HEK293 (cell line): ENCODE data around the gene NPDC1.

Experiments used
- BCL11A ChIP-seq: fragments of 450-650 bp; formaldehyde crosslinking; IDR thresholded peaks from 2 replicates; pipeline ENCODE4 v1.5.1; 2016; ENCODE audit warnings: low read depth, missing biosample characterization, missing genetic modification characterization
- GLI2 ChIP-seq: fragments of 450-650 bp; formaldehyde crosslinking; IDR thresholded peaks from 2 replicates; pipeline ENCODE4; 2017; ENCODE audit warnings: missing biosample characterization, missing genetic modification characterization, low read depth, borderline replicate concordance
- KLF7 ChIP-seq: fragments of 450-650 bp; formaldehyde crosslinking; IDR thresholded peaks from 2 replicates; pipeline ENCODE4 v1.5.1; 2016; ENCODE audit warnings: missing biosample characterization, missing genetic modification characterization, borderline replicate concordance
- MZF1 ChIP-seq: fragments of 450-650 bp; formaldehyde crosslinking; IDR thresholded peaks from 2 replicates; pipeline ENCODE4 v1.5.1; 2017; ENCODE audit warnings: missing biosample characterization, missing genetic modification characterization, borderline replicate concordance
- SCRT2 ChIP-seq: fragments of 450-650 bp; formaldehyde crosslinking; IDR thresholded peaks from 2 replicates; pipeline ENCODE4 v1.5.1; 2016; ENCODE audit warnings: missing biosample characterization, missing genetic modification characterization
- ZBTB17 ChIP-seq: fragments of 450-650 bp; formaldehyde crosslinking; IDR thresholded peaks from 2 replicates; pipeline ENCODE4 v1.5.1; 2016; ENCODE audit warnings: missing biosample characterization, missing genetic modification characterization
- ZBTB7A ChIP-seq: fragments of 450-650 bp; formaldehyde crosslinking; IDR thresholded peaks from 2 replicates; pipeline ENCODE4 v1.5.1; 2016; ENCODE audit warnings: low read depth, missing biosample characterization, missing genetic modification characterization
- ZBTB8A ChIP-seq: fragments of 450-650 bp; formaldehyde crosslinking; IDR thresholded peaks from 2 replicates; pipeline ENCODE4 v1.5.1; 2016; ENCODE audit warnings: missing biosample characterization, missing genetic modification characterization
- ZFP3 ChIP-seq: fragments of 450-650 bp; formaldehyde crosslinking; IDR thresholded peaks from 2 replicates; pipeline ENCODE4 v1.5.1; 2016; ENCODE audit warnings: low read depth, missing biosample characterization, missing genetic modification characterization
- ZFP69B ChIP-seq: fragments of 450-650 bp; formaldehyde crosslinking; IDR thresholded peaks from 2 replicates; pipeline ENCODE4 v1.5.1; 2016; ENCODE audit warnings: missing biosample characterization, missing genetic modification characterization
- ZNF148 ChIP-seq: fragments of 450-650 bp; formaldehyde crosslinking; IDR thresholded peaks from 2 replicates; pipeline ENCODE4 v1.5.0; 2017; ENCODE audit warnings: missing biosample characterization, missing genetic modification characterization, borderline replicate concordance
- ZNF624 ChIP-seq: fragments of 450-650 bp; formaldehyde crosslinking; IDR thresholded peaks from 2 replicates; pipeline ENCODE4 v1.5.1; 2017; ENCODE audit warnings: missing biosample characterization, missing genetic modification characterization
- ZNF692 ChIP-seq: fragments of 450-650 bp; formaldehyde crosslinking; IDR thresholded peaks from 2 replicates; pipeline ENCODE4 v1.5.1; 2016; ENCODE audit warnings: missing biosample characterization, missing genetic modification characterization
- TF ChIP-seq, protein P1 (sequence below): fragments of 450-650 bp; formaldehyde crosslinking; IDR thresholded peaks from 2 replicates; pipeline ENCODE4 v1.5.1; 2016; ENCODE audit warnings: missing biosample characterization, missing genetic modification characterization, borderline replicate concordance
- TF ChIP-seq, protein P2 (sequence below): fragments of 450-650 bp; formaldehyde crosslinking; IDR thresholded peaks from 2 replicates; pipeline ENCODE4 v1.5.1; 2016; ENCODE audit warnings: missing biosample characterization, missing genetic modification characterization
- TF ChIP-seq, protein P3 (sequence below): fragments of 450-650 bp; formaldehyde crosslinking; IDR thresholded peaks from 2 replicates; pipeline ENCODE4 v1.5.1; 2016; ENCODE audit warnings: missing biosample characterization, missing genetic modification characterization
- TF ChIP-seq, protein P4 (sequence below): fragments of 450-650 bp; formaldehyde crosslinking; IDR thresholded peaks from 2 replicates; pipeline ENCODE4 v1.5.1; 2016; ENCODE audit warnings: missing biosample characterization, missing genetic modification characterization
- TF ChIP-seq, protein P5 (sequence below): fragments of 450-650 bp; formaldehyde crosslinking; IDR thresholded peaks from 2 replicates; pipeline ENCODE4 v1.5.1; 2016; ENCODE audit warnings: missing biosample characterization, missing genetic modification characterization, low read depth

Gene NPDC1

DNA sequence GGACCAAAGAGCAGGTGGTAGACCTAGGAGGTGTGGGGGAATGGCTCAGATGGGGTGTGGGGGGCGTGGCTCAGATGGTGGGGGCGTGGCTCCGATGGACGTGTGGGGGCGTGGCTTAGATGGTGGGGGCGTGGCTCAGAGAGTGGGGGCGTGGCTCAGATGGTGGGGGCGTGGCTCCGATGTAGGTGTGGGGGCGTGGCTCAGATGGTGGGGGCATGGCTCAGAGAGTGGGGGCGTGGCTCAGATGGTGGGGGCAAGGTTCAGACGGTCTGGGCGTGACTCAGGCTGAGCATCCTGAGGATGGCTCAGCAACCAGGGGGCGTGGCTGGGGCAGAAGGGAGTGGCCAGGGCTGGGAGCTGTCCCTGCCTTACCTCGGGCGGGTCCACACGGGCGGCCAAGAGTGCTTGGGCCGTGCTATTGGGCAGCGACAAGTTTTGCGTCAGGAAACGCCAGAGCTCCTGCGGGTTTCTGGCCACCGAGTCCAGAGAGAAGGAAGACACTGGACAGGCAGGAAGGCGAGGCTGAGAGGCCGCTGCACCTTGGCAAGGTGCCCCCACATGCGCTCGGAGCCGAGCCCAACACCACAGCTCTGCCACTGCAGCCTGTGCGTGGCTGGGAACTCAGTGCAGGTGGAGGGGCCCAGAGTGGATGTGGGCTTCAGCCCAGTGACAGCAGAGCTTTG lies 23.9 kb downstream of the NPDC1 start (continued):
- TF ChIP-seq KLF7: 0 out of 2 replicates have a peak, but pooled peaks have one; percentile 23
- TF ChIP-seq ZFP69B (tag by site-specific recombination): peak; percentile 84
- no peak for TF ChIP-seq ZBTB7A (tag by site-specific recombination)
- TF ChIP-seq, protein P1, sequence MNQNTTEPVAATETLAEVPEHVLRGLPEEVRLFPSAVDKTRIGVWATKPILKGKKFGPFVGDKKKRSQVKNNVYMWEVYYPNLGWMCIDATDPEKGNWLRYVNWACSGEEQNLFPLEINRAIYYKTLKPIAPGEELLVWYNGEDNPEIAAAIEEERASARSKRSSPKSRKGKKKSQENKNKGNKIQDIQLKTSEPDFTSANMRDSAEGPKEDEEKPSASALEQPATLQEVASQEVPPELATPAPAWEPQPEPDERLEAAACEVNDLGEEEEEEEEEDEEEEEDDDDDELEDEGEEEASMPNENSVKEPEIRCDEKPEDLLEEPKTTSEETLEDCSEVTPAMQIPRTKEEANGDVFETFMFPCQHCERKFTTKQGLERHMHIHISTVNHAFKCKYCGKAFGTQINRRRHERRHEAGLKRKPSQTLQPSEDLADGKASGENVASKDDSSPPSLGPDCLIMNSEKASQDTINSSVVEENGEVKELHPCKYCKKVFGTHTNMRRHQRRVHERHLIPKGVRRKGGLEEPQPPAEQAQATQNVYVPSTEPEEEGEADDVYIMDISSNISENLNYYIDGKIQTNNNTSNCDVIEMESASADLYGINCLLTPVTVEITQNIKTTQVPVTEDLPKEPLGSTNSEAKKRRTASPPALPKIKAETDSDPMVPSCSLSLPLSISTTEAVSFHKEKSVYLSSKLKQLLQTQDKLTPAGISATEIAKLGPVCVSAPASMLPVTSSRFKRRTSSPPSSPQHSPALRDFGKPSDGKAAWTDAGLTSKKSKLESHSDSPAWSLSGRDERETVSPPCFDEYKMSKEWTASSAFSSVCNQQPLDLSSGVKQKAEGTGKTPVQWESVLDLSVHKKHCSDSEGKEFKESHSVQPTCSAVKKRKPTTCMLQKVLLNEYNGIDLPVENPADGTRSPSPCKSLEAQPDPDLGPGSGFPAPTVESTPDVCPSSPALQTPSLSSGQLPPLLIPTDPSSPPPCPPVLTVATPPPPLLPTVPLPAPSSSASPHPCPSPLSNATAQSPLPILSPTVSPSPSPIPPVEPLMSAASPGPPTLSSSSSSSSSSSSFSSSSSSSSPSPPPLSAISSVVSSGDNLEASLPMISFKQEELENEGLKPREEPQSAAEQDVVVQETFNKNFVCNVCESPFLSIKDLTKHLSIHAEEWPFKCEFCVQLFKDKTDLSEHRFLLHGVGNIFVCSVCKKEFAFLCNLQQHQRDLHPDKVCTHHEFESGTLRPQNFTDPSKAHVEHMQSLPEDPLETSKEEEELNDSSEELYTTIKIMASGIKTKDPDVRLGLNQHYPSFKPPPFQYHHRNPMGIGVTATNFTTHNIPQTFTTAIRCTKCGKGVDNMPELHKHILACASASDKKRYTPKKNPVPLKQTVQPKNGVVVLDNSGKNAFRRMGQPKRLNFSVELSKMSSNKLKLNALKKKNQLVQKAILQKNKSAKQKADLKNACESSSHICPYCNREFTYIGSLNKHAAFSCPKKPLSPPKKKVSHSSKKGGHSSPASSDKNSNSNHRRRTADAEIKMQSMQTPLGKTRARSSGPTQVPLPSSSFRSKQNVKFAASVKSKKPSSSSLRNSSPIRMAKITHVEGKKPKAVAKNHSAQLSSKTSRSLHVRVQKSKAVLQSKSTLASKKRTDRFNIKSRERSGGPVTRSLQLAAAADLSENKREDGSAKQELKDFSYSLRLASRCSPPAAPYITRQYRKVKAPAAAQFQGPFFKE (tag by site-specific recombination): 0 out of 2 replicates have a peak, but pooled peaks have one; percentile 85
- TF ChIP-seq SCRT2 (tag by site-specific recombination): peak; percentile 87
- TF ChIP-seq, protein P2, sequence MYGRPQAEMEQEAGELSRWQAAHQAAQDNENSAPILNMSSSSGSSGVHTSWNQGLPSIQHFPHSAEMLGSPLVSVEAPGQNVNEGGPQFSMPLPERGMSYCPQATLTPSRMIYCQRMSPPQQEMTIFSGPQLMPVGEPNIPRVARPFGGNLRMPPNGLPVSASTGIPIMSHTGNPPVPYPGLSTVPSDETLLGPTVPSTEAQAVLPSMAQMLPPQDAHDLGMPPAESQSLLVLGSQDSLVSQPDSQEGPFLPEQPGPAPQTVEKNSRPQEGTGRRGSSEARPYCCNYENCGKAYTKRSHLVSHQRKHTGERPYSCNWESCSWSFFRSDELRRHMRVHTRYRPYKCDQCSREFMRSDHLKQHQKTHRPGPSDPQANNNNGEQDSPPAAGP (tag by site-specific recombination): 0 out of 2 replicates have a peak, but pooled peaks have one; percentile 24
- TF ChIP-seq ZFP3: no peak
- TF ChIP-seq, protein P3, sequence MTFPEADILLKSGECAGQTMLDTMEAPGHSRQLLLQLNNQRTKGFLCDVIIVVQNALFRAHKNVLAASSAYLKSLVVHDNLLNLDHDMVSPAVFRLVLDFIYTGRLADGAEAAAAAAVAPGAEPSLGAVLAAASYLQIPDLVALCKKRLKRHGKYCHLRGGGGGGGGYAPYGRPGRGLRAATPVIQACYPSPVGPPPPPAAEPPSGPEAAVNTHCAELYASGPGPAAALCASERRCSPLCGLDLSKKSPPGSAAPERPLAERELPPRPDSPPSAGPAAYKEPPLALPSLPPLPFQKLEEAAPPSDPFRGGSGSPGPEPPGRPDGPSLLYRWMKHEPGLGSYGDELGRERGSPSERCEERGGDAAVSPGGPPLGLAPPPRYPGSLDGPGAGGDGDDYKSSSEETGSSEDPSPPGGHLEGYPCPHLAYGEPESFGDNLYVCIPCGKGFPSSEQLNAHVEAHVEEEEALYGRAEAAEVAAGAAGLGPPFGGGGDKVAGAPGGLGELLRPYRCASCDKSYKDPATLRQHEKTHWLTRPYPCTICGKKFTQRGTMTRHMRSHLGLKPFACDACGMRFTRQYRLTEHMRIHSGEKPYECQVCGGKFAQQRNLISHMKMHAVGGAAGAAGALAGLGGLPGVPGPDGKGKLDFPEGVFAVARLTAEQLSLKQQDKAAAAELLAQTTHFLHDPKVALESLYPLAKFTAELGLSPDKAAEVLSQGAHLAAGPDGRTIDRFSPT: peak; percentile 13; the same call in 1 of the 2 replicates
- TF ChIP-seq ZNF624: no peak
- no peak for TF ChIP-seq MZF1
- TF ChIP-seq, protein P4, sequence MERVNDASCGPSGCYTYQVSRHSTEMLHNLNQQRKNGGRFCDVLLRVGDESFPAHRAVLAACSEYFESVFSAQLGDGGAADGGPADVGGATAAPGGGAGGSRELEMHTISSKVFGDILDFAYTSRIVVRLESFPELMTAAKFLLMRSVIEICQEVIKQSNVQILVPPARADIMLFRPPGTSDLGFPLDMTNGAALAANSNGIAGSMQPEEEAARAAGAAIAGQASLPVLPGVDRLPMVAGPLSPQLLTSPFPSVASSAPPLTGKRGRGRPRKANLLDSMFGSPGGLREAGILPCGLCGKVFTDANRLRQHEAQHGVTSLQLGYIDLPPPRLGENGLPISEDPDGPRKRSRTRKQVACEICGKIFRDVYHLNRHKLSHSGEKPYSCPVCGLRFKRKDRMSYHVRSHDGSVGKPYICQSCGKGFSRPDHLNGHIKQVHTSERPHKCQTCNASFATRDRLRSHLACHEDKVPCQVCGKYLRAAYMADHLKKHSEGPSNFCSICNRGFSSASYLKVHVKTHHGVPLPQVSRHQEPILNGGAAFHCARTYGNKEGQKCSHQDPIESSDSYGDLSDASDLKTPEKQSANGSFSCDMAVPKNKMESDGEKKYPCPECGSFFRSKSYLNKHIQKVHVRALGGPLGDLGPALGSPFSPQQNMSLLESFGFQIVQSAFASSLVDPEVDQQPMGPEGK (tag by site-specific recombination): peak; percentile 84
- TF ChIP-seq, protein P5, sequence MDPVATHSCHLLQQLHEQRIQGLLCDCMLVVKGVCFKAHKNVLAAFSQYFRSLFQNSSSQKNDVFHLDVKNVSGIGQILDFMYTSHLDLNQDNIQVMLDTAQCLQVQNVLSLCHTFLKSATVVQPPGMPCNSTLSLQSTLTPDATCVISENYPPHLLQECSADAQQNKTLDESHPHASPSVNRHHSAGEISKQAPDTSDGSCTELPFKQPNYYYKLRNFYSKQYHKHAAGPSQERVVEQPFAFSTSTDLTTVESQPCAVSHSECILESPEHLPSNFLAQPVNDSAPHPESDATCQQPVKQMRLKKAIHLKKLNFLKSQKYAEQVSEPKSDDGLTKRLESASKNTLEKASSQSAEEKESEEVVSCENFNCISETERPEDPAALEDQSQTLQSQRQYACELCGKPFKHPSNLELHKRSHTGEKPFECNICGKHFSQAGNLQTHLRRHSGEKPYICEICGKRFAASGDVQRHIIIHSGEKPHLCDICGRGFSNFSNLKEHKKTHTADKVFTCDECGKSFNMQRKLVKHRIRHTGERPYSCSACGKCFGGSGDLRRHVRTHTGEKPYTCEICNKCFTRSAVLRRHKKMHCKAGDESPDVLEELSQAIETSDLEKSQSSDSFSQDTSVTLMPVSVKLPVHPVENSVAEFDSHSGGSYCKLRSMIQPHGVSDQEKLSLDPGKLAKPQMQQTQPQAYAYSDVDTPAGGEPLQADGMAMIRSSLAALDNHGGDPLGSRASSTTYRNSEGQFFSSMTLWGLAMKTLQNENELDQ (tag by site-specific recombination): no peak
- peak; percentile 52; the same call in 1 of the 2 replicates for TF ChIP-seq ZNF692 (tag by site-specific recombination)
- peak; percentile 67; the same call in 1 of the 2 replicates for TF ChIP-seq BCL11A (tag by site-specific recombination)
- TF ChIP-seq ZNF148 (tag by site-specific recombination): no peak
- peak; percentile 22; the same call in 1 of the 2 replicates for TF ChIP-seq ZBTB17 (tag by site-specific recombination)
- no peak for TF ChIP-seq GLI2 (tag by site-specific recombination)
- TF ChIP-seq ZBTB8A: peak; percentile 50
